NCI-H1105 treated with DMSO at 0.1 percent for 48 hours (cell line): ENCODE measurements around the gene TNS1.
"Not testable (repeated sequence)": the region's sequence is repeated elsewhere in the genome, so short reads cannot be mapped to it uniquely, and the experiment has no call there.

Source experiments
- DNase-seq: peaks from one replicate; lab custom pipeline; 2025; lab: John Stamatoyannopoulos, UW

The TNS1 gene

DNA sequence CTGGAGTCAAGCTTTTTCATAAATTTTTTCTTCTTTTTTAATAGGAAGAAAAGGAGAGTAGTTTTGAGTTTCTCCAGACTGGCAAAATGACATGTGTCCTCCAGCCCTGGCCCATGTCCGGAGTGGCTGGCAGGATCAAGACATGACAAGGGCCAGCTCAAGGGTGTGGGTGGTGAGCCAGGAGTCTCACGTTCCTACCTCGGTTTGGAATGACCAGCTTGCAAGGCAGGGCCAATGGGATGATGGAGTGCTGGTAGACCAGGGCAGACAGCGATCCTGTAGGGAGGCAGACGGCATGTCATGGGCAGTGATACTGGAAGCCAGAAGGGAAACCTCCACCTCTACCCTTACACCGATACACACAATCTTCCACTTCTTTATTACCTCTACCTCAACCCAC is 190.6 kb downstream of the TNS1 start:
- DNase-seq: no peak

DNA sequence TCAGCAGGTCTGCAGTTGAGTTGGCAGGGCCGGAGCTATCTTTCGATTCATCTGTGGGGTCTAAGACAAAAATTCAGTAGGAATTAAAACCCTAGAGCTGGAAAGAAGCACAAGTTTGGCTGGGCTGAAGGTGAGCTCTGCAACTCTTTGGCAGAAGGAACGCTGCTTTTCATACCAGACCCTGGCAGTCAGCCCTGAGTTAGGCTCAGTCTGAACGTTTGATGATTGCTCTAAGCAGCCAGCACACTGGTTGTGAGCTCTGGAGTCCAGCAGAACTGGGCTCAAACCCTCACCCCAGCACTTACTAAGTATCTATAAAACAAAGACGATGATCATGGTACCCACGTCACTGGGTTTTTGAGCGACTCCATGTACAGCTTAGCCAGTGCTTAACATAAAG is 192.5 kb downstream of the TNS1 start:
- no peak for DNase-seq

DNA sequence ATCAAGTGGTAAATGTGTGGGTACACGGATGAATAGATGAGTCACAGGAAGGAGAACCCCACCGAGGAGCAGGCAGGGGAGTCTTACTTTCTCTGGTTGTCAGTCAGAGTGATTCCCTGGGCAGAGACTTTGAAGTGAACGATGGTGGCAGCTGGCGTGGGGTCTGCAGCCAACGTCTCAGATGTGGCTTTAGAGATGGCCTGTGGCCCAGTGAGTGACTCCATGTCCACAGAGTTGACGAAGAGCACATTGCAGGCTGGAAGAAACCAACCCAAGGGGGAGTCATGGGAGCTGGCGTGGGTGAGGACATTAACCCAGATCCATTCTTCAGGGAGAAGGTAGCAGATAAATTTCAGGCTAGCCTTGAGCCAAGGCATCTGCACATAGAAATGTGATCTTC is 193.1 kb downstream of the TNS1 start:
- no peak for DNase-seq

DNA sequence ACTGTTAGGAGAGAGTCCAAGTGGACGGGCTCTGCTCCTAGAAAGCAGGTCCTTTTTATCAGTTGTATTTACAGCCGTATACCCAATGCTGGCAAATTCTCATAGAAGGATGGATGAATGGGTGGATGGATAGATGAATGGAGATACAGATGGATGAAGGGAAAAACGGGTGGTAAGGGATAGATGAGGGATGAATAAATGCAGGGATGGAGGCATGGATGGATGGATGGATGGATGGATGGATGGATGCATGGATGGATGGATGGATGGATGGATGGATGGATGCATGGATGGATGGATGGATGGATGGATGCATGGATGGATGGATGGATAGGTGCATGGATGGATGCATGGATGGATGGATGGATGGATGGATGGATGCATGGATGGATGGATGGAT is 193.8 kb downstream of the TNS1 start:
- not testable (repeated sequence) for DNase-seq

DNA sequence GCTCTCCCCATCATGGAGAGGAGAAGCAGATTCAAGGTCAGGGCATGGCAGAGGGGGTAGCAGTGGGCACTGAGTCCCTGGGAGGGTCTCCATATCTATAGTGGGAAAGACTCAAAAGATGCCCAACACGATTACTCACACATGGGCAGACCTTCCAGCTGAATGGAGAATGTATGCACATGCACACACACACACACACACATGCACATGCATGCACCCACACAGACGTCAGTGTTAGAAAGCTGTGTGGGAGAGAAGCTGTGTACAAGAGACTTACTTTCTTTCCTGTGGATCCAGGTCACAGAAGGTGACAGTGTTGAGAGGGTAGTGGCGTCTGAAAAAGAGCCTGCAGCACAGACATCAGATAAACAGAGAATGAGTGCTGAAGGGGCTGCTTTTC is 194.5 kb downstream of the TNS1 start:
- DNase-seq: no peak

DNA sequence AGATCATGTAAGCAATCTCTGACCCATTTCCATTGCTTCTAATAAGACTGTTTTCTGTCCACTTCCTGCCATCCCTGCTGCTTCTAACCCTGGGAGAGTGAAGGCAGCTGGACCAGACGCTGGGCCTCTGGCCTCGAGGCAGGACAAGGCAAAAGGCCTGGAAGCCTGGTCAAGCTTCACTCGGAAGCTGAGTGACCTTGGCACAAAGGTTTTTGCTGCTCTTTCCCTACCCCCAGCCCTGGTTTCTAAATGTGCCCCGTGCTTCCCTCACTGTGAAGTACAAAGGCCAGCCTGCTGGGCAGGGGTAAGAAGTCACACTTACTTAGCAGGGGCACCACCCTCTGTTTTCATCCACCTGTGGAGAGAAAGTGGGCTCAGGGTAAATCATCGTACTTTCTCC is 195.0 kb downstream of the TNS1 start:
- no peak for DNase-seq

DNA sequence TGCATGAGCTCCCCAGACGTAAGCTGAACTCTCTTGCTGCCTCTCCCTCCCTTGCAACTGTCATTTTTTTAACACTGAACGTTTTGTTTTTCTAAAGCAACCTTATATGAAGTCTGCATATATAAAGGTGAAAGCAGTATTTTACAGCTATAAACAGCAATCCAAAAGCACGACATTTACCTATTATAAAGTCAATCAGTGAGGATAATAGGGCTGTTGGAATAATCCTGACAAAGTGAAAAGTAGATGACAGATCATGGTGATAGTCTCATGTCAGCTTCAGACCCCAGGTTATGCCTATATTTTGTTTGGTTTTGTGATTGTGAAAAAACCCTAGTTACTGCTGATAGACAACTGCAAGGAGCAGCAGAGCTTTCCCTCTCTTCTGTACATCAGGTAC is 195.8 kb downstream of the TNS1 start:
- no peak for DNase-seq

DNA sequence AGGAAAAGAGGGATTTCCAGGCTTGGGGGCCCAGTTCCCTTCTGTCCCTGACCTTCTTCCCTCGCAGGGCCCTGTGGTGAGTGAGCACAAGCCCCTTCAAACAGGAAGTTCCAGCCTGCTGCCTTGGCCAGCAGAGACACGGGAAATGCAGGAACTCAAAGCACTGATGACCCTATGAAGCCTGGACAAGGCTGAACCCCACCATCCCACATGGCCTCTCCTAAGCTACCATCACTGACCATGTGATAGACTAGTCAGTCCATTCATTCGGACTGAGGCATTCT is 196.4 kb downstream of the TNS1 start:
- DNase-seq: no peak

DNA sequence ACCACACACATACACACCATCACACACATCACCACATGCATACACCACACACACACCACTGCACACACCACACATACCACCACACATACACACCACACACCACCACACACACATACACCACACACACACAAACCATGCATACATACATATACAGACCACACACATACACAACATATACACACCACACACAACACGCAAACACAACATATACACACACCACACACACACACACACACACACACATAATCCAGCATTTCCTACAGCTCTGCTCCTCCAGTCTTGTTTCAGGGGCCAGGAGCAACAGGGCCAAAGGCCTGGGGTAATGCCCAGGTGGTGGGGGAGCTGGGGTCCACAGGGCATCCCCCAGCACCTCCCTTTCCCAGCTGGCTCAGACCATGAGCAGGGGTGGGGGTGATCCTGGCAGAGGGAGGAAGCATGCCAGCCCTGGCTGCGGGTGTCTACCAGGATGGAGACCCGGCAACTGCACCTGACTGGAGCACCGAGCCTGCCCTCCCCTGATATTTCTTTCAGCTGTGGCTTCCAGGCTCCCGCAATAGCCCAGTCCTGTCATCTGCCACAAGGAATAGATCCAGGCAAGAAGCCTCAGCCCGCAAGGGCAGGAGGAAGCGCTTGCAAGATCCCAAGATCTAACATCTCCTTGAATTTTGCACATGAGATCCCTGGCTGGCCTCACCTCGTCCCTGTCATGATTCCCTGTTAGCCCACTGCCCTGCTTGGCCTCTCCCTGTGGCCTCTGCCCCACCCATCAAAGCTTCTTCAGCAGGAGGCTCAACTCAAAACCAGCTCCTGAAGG is 196.9 kb downstream of the TNS1 start:
- DNase-seq: no peak

DNA sequence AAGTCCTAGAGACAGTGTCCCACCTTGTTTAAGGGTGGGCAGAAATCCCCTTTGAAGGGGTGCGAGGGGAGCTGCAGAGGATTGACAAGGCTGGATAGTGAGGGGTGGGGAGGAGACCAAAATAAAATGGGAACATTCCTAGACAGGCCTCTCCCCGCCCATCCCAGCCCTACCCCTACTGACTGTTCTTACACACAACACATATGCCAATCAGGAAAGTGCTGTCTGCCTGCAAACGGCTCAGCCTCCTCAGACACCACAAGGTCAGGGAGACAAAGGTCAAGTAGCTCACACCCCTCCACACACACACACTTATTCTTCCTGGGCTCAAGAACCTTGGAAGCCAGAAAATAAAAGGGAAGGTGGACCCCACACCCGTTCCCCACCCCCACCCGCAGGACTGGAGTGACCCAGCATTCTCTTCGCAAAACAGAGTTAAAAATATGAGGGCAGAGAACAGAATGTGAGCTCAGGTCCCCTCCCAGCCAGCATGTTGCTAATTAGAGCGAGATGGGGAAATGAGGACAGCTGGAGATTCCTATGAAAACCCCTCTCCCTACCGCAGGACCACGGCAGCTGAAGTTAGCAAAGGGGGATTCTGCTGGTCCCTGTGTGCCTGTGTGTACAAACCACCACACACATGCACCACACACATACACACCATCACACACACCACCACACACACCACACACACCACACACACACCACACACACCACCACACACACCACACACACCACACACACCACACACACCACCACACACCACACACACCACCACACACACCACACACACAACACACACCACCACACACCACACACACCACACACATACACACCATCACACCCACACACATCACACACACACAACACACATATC is 197.8 kb downstream of the TNS1 start:
- DNase-seq: no peak

DNA sequence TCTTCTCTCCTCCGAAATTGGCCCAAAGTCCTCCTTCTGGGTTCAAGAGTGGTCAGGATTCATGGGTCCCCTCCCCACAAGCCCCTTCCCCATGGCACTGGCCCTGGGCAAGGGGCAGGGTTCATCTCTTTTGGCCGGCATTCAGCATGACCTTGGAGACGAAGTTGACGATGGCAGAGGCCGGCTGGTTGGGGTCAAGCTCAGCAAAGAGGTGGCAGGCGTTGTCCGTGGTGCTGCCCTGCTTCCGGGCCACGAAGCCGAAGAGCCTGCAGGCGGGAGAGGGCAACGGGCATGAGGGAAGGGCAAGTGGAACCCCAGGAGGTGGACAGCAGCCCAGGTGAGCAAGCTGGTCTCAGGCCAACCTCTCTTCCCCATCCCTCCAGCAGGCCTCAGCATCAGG is 198.5 kb downstream of the TNS1 start:
- DNase-seq: no peak

DNA sequence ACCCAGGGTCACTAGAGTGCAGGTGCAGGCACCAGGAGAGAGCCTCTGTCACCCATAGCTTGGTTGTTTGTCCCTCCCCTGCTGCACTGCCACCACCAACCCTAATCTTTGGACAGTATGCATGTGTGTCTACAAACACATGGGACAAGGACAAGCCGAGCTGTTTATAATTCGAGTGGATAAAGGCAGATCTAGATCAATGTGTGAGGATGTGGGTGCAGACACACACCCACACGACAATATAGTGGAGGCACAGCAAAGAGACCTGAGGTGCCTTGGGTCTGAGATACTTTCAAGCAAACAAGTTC is 199.2 kb downstream of the TNS1 start:
- no peak for DNase-seq

DNA sequence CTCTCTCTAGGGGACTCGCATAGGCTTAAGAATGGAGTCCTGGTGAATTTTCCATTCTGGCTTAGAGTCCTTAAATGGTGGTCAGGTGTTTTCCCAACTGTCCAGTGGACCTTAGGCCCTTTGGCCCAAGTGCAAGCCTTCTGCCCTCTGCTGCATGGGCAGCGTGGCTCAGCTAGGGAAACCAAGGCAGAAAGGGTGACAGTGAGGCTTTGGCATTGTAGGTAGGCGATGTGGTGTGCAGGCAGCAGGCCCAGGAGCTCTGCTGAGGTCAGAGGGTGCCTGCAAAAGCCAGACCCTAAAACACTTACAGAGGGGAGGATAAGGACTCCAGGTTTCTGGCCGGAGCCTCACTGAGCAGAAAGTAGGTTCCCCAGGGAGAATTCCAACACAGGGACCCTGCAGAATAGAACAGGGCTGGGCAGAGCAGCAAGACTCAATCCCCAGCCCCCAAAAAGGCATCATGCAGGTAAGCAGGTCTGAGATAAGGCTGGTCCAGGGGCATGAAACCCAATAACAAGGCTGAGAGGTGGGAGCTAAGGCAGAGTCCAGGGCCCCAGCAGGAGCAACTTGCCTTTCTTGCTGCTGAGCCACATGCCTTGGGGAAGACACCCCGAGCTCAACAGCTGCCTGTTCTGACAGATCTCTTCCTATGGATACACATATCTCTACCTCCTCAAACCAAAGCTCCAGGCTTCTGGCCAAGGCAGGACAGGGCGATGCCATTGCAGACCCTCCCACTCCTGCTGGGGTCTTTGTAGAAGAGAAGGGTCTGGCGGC is 199.7 kb downstream of the TNS1 start:
- DNase-seq: no peak

DNA sequence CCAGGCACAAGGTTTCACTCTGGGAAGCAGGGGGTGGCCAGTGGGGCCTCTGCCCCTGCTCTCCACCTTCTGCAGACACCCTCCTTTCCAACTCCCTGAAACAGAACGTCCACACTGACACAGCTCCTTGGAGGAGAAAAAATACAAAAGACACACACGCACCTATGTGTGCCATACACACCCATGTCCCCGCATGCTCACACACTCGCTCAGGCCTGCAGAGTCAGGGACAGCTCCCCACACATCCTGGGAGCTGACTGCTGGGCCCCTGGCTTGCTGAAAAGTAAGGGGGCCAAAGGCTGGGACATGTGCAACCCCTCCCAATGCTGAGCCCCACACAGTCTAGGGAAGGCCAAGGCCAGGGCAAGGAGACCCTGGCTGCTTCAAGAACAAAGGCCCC is 200.5 kb downstream of the TNS1 start:
- DNase-seq: no peak

DNA sequence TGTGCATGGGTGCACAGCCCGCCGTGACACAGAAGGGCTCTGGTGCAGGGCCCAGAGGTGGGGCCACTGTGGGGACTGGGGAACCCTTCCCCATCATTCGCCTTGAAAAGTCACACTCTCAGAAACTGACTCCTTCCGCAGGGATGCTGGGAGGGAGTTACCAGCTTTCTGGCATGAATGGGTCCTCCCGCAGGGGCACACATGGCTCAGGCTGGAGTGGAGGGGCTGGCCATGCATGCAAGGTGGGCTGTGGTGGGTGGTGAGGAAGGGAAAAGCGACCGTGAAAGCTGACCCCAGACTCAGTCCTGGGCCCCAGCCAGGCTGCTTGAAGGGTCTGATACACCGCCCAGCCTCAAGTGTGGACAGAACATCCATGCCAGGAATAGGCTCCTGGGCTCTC is 201.1 kb downstream of the TNS1 start:
- no peak for DNase-seq

DNA sequence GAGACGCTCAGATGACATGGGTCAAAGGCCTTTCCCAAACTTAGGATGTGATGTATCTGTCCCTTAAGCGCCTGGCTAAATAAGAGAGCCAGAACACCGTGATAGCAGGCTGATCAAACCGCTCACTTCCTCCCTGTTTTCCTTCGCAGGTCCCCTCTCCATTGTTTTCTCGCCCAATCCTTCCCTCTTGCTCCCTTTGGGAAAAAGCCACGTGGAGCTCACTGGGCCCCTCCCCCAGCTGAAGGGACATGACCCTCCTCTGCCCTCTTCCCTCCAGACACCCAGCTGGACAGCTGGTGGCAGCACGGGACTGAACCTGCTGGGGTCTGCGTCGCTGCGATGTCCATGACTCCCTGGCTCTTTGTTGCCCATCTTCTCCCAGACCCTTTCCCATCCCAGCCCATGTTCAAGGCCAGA is 201.7 kb downstream of the TNS1 start:
- no peak for DNase-seq

DNA sequence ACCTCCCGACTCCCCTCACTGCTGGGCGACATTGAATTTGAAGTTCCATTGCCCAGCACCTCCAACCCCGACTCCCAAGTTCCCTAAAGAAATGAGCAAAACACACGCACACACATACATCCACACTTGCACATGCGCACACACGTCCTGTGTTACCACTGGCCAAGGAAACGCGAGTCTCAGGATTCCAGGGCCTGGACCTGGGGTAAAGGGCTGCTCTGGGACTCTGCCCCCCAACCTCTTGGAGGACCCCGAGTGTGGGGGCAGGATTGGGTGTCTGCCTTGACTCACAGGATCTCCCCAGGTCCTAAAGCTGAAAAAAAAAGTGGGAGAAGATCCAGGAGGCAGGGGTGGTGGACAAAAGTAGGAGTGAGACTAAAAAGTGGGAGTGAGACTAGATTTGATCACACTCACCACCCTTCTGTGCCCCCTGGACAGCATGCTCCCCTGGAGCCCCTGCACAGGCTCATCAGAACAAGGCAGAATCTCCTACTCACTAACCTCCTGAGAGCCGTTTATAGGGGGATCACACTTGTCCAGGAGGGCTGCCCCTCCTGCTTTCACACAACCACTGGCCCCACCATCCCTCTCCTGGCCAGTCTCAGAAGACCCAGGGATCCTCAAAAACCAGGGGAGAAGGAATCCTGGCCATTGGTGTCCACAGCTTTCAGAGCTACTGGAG is 202.2 kb downstream of the TNS1 start:
- no peak for DNase-seq

DNA sequence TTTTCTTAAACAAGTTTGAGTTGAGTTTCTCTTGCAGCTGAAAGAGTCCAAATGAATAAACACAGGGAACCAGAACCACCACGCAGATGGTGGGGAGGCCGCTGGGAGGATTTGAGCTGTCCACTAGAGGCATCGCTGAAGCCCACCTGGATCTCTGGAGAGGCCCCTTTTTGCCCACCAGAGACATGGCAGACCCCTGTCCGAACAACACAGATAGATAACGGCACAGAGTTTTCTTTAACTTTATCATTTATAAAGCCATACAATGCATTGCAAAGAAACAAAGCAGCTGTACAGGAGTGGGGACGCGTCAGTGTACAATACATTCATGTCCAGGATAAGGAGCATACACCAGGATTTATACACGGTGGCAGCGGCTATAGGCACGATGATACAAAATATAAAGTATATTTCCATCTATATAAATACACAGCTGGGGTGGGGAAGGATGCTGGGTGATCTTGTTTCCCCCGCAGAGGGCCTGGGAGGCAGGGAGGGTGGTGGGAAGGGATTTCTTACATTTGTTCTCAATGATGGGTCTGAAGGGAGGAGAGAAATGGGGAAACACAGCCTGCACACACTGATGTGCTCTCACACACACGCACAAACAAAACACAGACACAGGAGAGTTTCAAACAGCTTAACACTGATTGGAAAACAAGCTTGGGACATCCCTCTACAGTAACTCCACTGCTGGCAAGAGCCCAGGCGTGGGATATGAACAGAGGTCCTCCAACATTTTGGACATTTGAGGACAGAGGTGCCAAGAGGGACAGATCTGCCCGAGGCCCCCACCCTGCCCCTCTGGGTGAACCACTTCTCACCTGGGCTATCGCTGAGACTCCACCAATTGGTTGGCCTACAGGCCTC is 203.0 kb downstream of the TNS1 start:
- no peak for DNase-seq

DNA sequence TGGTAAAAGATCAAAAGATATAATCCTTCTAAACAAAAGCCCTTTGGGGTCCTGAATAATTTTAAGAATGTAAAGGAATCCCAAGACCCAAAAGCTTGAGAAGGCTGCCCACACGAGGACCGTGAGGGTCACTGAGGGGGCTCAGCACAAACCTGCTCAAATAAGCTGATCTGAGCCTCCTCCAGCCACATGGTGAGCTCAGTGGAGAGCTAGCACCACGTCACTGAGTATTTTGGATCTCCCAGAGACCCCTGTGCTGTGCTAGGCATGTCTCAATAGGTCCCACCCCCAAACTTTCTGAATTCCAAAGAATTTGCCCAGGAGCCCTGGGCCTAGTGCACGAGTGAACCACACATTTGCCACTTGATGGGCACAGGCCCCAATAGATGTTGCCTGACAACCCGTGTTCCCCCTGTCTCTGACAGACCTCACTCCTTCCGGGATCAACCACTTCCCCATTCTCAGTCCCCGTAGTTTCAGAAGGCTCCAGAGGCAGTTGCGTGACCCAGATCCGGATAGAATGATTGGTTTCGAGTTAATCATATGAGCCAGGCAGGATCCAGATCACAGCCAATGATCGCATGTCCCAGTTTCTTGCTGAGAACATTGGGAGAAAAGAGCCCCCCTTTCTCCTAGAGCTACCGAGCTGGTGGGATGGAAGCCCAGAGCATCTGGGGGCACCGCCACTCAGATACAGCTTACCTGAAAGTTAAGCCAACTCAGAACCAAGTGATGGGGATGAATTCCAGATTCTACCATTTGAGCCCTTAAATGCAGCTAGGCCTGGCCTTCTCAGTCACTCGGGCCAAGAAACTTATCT is 203.8 kb downstream of the TNS1 start:
- no peak for DNase-seq

DNA sequence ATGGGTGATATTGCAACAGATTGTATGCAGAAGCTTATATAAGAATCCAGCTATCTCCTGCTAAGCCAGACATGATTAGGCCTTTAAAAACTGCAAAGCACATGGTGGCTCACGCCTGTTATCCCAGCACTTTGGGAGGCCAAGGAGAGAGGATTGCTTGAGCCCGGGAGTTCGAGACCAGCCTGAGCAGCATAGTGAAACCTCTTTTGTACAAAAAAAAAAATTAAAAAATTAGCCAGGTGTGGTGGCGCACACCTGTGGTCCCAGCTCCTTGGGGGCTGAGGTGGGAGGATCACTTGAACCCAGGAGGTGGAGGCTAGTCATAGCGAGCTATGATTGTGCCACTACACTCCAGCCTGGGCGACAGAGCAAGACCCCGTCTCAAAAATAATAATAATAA is 204.6 kb downstream of the TNS1 start:
- DNase-seq: no peak

DNA sequence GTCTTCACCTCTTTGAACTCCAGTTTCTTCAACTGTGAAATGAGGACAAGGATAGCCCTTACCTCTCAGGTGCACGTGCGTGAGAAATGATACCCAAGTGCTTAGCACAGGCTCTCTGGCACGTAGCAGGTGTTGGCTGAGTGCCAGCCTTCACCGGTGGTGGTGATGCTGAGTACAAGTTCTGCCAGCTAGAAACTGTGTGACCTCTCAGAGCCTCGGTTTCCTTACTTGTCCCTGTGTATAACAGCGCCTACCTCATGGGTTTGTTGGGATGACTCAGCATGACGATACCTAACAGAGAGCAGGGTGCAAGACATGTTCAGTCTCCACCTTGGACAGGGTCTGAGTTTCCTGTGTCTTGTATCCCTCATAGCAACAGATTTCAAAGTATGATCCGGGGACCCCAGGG is 205.1 kb downstream of the TNS1 start:
- DNase-seq: peak; percentile 72
